Measurements from ENCODE around the gene SPATS2L. TPM values are rescaled to one million over a fixed set of nuclear protein-coding genes. Genes with fewer than 3 reads are reported as not detected.

SPATS2L gene
- total RNA-seq, 1 experiment from 2014 or later = 47.3 TPM

DNA sequence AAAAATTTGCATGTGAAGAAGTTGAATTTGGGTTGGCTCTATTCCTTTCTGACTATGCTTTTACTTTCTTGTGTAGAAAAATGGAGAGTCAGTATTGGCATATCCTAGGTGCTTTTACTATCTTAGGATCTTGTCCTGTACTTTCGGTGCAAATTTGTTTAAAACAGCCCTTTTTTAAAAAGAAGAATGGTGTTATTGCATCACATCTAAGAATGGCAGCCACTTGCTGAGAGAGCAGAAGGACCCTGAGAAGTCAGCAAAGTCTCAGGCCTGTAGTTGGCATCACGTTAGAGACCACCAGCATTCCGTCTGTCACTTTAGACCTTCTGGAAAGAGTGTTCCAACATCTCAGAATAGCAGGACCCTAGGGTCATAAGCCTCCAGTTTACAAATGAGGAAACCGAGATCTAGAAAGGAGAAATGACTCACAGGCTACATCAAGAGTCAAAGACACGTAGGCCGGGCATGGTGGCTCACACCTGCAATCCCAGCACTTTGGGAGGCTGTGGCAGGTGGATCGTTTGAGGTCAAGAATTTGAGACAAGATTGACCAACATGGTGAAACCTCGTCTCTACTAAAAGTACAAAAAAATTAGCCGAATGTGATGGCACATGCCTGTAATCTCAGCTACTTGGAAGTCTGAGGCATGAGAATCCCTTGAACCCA is 42.5 kb downstream of the SPATS2L start:
- WGBS (ENCODE audit: extremely low coverage, insufficient read length, low lambda C conversion rate) = no CpG with 5 or more reads among the region's 9 CpGs
- Histone ChIP-seq H4K8ac (replicated peaks; ENCODE audit: insufficient read length, low read depth, low read length) (no peak overlapping the region), H4K5ac (ENCODE audit: insufficient read length, low read depth, low read length) (no peak overlapping the region), H4K20me1 (ENCODE audit: control insufficient read depth, insufficient read depth, insufficient read length) (no peaks in the 10 kb centered on the region), H3K4ac (ENCODE audit: low read depth, low read length) (no peak overlapping the region), H2BK12ac (ENCODE audit: insufficient read length, low read depth, low read length) (no peak overlapping the region), H2BK120ac (ENCODE audit: low read depth, low read length, poor library complexity, severe bottlenecking) (no peak overlapping the region), H4K91ac (ENCODE audit: insufficient read length, low read depth, low read length) (no peak overlapping the region), H2BK5ac (ENCODE audit: insufficient read length, low read length) (no peak overlapping the region), H2BK20ac (ENCODE audit: low read depth, low read length, poor library complexity, severe bottlenecking) (no peak overlapping the region), H2AK5ac (ENCODE audit: insufficient read length, low read length) (no peak overlapping the region), H3K27ac (ENCODE audit: insufficient read length, low read depth, low read length) (no peak overlapping the region), H3K9me3 (ENCODE audit: control insufficient read depth, low read depth, low read length) (no peaks in the 10 kb centered on the region), H2AFZ (ENCODE audit: low read length) (no peak overlapping the region), H3K23ac (ENCODE audit: insufficient read length, low read depth, low read length) (no peak overlapping the region), H3K23me2 (ENCODE audit: insufficient read length, low read depth, low read length, poor library complexity, severe bottlenecking) (no peaks in the 10 kb centered on the region), H3K9ac (ENCODE audit: extremely low read depth, insufficient read length, low read length) (no peak overlapping the region), H3K14ac (ENCODE audit: insufficient read depth, low read length) (no peak overlapping the region), H3T11ph (ENCODE audit: low read length) (no peak overlapping the region), H3K4me2 (ENCODE audit: insufficient read depth, insufficient read length, low read length) (no peak overlapping the region), H3K18ac (ENCODE audit: insufficient read length, low read depth, low read length) (no peak overlapping the region), H2BK15ac (ENCODE audit: low read depth, low read length) (no peak overlapping the region), H3K56ac (ENCODE audit: insufficient read length, low read depth, low read length) (no peak overlapping the region), H3K4me1 (ENCODE audit: insufficient read depth, low read length) (peaks cover 16% of the 10 kb centered on the region), H3K79me2 (ENCODE audit: insufficient read depth, low read length) (peaks cover 43% of the 10 kb centered on the region; the same call in 1 of the 2 replicates), H3K79me1 (ENCODE audit: insufficient read depth, low read depth, low read length, poor library complexity, severe bottlenecking) (peaks cover 4% of the 10 kb centered on the region), H3K27me3 (ENCODE audit: insufficient read depth, low read length) (no peaks in the 10 kb centered on the region)
- no peak overlapping the region for H3K27ac Mint-ChIP-seq
- DNase-seq = no peak
- peaks cover 41 to 47% of the 10 kb centered on the region in 2 experiments for H3K4me1 Mint-ChIP-seq
- H3K36me3 Mint-ChIP-seq (ENCODE audit: insufficient read depth in 1 of 3, low read depth in 3 of 3) = peaks cover 15 to 24% (median 24%) of the 10 kb centered on the region in 3 experiments
- TF ChIP-seq, protein P1, sequence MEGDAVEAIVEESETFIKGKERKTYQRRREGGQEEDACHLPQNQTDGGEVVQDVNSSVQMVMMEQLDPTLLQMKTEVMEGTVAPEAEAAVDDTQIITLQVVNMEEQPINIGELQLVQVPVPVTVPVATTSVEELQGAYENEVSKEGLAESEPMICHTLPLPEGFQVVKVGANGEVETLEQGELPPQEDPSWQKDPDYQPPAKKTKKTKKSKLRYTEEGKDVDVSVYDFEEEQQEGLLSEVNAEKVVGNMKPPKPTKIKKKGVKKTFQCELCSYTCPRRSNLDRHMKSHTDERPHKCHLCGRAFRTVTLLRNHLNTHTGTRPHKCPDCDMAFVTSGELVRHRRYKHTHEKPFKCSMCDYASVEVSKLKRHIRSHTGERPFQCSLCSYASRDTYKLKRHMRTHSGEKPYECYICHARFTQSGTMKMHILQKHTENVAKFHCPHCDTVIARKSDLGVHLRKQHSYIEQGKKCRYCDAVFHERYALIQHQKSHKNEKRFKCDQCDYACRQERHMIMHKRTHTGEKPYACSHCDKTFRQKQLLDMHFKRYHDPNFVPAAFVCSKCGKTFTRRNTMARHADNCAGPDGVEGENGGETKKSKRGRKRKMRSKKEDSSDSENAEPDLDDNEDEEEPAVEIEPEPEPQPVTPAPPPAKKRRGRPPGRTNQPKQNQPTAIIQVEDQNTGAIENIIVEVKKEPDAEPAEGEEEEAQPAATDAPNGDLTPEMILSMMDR (conservative IDR thresholded peaks at IDR 0.05) = no peak
- peaks cover 2 to 8% of the 10 kb centered on the region in 2 experiments; a peak in 3 of 5 replicates for H3K9me3 Mint-ChIP-seq
- no peaks in the 10 kb centered on the region for H3K27me3 Mint-ChIP-seq (ENCODE audit: low read depth)
- no peak overlapping the region for H3K4me3 Mint-ChIP-seq
